ENCODE data around the gene VAMP4.
"Not testable (repeated sequence)": the region's sequence is repeated elsewhere in the genome, so short reads cannot be mapped to it uniquely, and the experiment has no call there.

VAMP4 gene

GRCh38 chr1:171727778-171728177 lies 14.1 kb downstream of the VAMP4 start:
- peaks cover 2% of the 10 kb centered on the region; the same call in 1 of the 2 replicates for H3K9me3 ChIP-seq (ENCODE audit: control insufficient read depth, insufficient read depth, low read length)
- H3K27me3 ChIP-seq (ENCODE audit: control insufficient read depth, insufficient read depth, low read length) = no peaks in the 10 kb centered on the region
- peaks cover 8% of the 10 kb centered on the region; the same call in 1 of the 2 replicates for H3K36me3 ChIP-seq (ENCODE audit: control insufficient read depth, insufficient read depth, low read length)
- H3K9ac ChIP-seq (ENCODE audit: low read depth, low read length) = no peak overlapping the region
- H3K27ac ChIP-seq (ENCODE audit: low read depth, low read length) = no peak overlapping the region
- no peaks in the 10 kb centered on the region for H3K4me1 ChIP-seq (ENCODE audit: control insufficient read depth, insufficient read depth, low read length)
- H3K4me3 ChIP-seq (ENCODE audit: low read depth, low read length) = no peak overlapping the region

GRCh38 chr1:171723180-171723579 lies 18.7 kb downstream of the VAMP4 start:
- not testable (repeated sequence) for H3K27ac ChIP-seq (ENCODE audit: low read depth, low read length); H3K9me3 ChIP-seq (ENCODE audit: control insufficient read depth, insufficient read depth, low read length); H3K4me3 ChIP-seq (ENCODE audit: low read depth, low read length); H3K27me3 ChIP-seq (ENCODE audit: control insufficient read depth, insufficient read depth, low read length); H3K36me3 ChIP-seq (ENCODE audit: control insufficient read depth, insufficient read depth, low read length); H3K9ac ChIP-seq (ENCODE audit: low read depth, low read length); H3K4me1 ChIP-seq (ENCODE audit: control insufficient read depth, insufficient read depth, low read length)

- no peak overlapping the region for H3K27ac ChIP-seq (ENCODE audit: low read depth, low read length)
- H3K27me3 ChIP-seq (ENCODE audit: control insufficient read depth, insufficient read depth, low read length) = no peaks in the 10 kb centered on the region
- no peak overlapping the region for H3K9ac ChIP-seq (ENCODE audit: low read depth, low read length)
- H3K9me3 ChIP-seq (ENCODE audit: control insufficient read depth, insufficient read depth, low read length) = peaks cover 2% of the 10 kb centered on the region; the same call in 1 of the 2 replicates
- no peaks in the 10 kb centered on the region for H3K4me1 ChIP-seq (ENCODE audit: control insufficient read depth, insufficient read depth, low read length)
- no peak overlapping the region for H3K4me3 ChIP-seq (ENCODE audit: low read depth, low read length)
- no peaks in the 10 kb centered on the region for H3K36me3 ChIP-seq (ENCODE audit: control insufficient read depth, insufficient read depth, low read length)
Observed at GRCh38 chr1:171718848-171719247, 23.0 kb downstream of the VAMP4 start.

DNA sequence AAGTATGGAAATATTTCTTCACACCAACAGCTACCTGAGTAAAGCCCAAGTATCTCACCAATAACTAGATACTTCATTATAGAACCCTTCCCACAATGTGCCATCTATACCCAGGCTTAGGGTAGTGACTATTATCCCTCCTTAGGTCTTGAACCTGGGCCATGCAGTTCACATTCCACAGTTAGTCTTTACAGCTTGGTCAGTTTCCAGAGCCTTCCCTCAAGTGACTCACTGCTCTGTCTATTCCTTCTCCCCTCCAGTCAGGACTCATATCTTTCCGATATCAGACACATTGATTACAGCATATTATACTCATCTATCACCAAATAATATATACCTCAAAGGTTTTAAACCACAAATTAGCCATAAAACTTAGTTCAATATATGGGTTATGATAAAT lies 23.6 kb downstream of the VAMP4 start:
- H3K4me3 ChIP-seq (ENCODE audit: low read depth, low read length) = no peak overlapping the region
- H3K27me3 ChIP-seq (ENCODE audit: control insufficient read depth, insufficient read depth, low read length) = no peaks in the 10 kb centered on the region
- no peak overlapping the region for H3K27ac ChIP-seq (ENCODE audit: low read depth, low read length)
- H3K4me1 ChIP-seq (ENCODE audit: control insufficient read depth, insufficient read depth, low read length) = no peaks in the 10 kb centered on the region
- H3K36me3 ChIP-seq (ENCODE audit: control insufficient read depth, insufficient read depth, low read length) = no peaks in the 10 kb centered on the region
- peaks cover 2% of the 10 kb centered on the region; the same call in 1 of the 2 replicates for H3K9me3 ChIP-seq (ENCODE audit: control insufficient read depth, insufficient read depth, low read length)
- H3K9ac ChIP-seq (ENCODE audit: low read depth, low read length) = no peak overlapping the region

- no peaks in the 10 kb centered on the region for H3K9me3 ChIP-seq (ENCODE audit: control insufficient read depth, insufficient read depth, low read length)
- no peaks in the 10 kb centered on the region for H3K36me3 ChIP-seq (ENCODE audit: control insufficient read depth, insufficient read depth, low read length)
- no peaks in the 10 kb centered on the region for H3K4me1 ChIP-seq (ENCODE audit: control insufficient read depth, insufficient read depth, low read length)
- no peak overlapping the region for H3K9ac ChIP-seq (ENCODE audit: low read depth, low read length)
- no peaks in the 10 kb centered on the region for H3K27me3 ChIP-seq (ENCODE audit: control insufficient read depth, insufficient read depth, low read length)
- H3K27ac ChIP-seq (ENCODE audit: low read depth, low read length) = no peak overlapping the region
- no peak overlapping the region for H3K4me3 ChIP-seq (ENCODE audit: low read depth, low read length)
Observed at GRCh38 chr1:171717062-171717718, 24.7 kb downstream of the VAMP4 start.

GRCh38 chr1:171716616-171717015 lies 25.2 kb downstream of the VAMP4 start:
- Histone ChIP-seq H3K27ac (ENCODE audit: low read depth, low read length) (no peak overlapping the region), H3K9me3 (ENCODE audit: control insufficient read depth, insufficient read depth, low read length) (no peaks in the 10 kb centered on the region), H3K9ac (ENCODE audit: low read depth, low read length) (no peak overlapping the region), H3K36me3 (ENCODE audit: control insufficient read depth, insufficient read depth, low read length) (no peaks in the 10 kb centered on the region), H3K4me3 (ENCODE audit: low read depth, low read length) (no peak overlapping the region), H3K27me3 (ENCODE audit: control insufficient read depth, insufficient read depth, low read length) (no peaks in the 10 kb centered on the region), H3K4me1 (ENCODE audit: control insufficient read depth, insufficient read depth, low read length) (no peaks in the 10 kb centered on the region)

DNA sequence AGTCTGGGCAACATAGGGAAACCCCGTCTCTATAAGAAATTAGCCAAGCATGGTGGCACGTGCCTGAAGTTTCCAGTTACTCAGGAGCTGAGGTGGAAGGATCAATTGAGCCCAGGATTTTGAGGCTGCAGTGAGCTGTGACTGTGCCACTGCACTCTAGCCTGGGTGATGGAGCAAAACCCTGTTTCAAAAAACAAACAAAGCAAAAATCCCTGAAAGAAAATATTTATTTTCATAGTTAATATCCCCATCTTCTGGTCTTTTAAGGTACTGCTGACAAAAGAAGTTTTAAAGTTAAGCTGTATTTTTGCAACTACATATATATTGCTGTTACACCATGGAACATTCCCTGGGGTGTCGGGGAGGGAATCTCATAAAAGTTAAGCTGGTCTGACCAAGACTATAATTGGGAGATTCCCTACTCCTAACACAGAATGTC lies 26.0 kb downstream of the VAMP4 start:
- H3K27ac ChIP-seq (ENCODE audit: low read depth, low read length) = no peak overlapping the region
- no peaks in the 10 kb centered on the region for H3K27me3 ChIP-seq (ENCODE audit: control insufficient read depth, insufficient read depth, low read length)
- H3K4me3 ChIP-seq (ENCODE audit: low read depth, low read length) = no peak overlapping the region
- H3K9ac ChIP-seq (ENCODE audit: low read depth, low read length) = no peak overlapping the region
- no peaks in the 10 kb centered on the region for H3K36me3 ChIP-seq (ENCODE audit: control insufficient read depth, insufficient read depth, low read length)
- no peaks in the 10 kb centered on the region for H3K9me3 ChIP-seq (ENCODE audit: control insufficient read depth, insufficient read depth, low read length)
- H3K4me1 ChIP-seq (ENCODE audit: control insufficient read depth, insufficient read depth, low read length) = no peaks in the 10 kb centered on the region

- Histone ChIP-seq H3K9ac (ENCODE audit: low read depth, low read length) (no peak overlapping the region), H3K4me3 (ENCODE audit: low read depth, low read length) (no peak overlapping the region), H3K9me3 (ENCODE audit: control insufficient read depth, insufficient read depth, low read length) (no peaks in the 10 kb centered on the region), H3K27ac (ENCODE audit: low read depth, low read length) (no peak overlapping the region), H3K4me1 (ENCODE audit: control insufficient read depth, insufficient read depth, low read length) (no peaks in the 10 kb centered on the region), H3K36me3 (ENCODE audit: control insufficient read depth, insufficient read depth, low read length) (no peaks in the 10 kb centered on the region; the same call in 1 of the 2 replicates), H3K27me3 (ENCODE audit: control insufficient read depth, insufficient read depth, low read length) (no peaks in the 10 kb centered on the region)
Observed at GRCh38 chr1:171712341-171712740, 29.5 kb downstream of the VAMP4 start.

DNA sequence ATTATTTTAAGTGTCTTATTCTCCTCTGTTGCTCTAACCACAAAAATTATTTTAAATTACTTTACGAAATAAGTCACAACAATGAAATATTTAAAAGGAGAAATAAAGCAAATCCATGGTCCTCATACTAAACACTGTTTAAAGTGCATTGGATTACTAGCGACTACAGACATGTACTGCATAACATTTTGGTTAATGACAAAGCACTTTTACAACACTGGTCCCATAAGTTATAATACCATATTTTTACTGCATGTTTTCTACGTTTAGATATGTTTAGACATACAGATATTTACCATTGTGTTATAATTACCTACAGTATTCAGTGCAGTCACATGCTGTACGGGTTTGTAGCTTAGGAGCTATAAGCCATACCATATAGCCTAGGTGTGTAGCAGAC lies 30.2 kb downstream of the VAMP4 start:
- Histone ChIP-seq H3K27ac (ENCODE audit: low read depth, low read length) (no peak overlapping the region), H3K4me1 (ENCODE audit: control insufficient read depth, insufficient read depth, low read length) (no peaks in the 10 kb centered on the region), H3K9ac (ENCODE audit: low read depth, low read length) (no peak overlapping the region)

DNA sequence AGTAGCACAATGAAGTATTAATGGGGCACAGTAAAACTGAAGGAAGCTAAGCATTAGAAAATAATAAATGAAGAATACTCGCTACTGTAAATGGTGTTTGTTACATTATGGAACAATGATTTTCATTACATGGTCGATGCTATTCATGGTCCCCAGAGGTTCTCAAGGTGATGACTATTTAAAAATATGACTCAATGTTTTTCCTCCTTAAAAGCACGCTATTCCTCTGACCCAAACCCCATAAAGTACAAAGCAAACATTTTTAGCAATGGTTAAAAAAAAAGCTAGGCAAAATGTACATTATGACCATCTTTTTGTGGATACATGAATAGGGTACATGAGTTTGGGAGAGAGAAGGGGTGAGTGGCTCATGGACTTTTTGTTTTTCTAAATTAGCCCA lies 34.3 kb downstream of the VAMP4 start:
- H3K4me1 ChIP-seq (ENCODE audit: control insufficient read depth, insufficient read depth, low read length) = no peaks in the 10 kb centered on the region
- no peaks in the 10 kb centered on the region; the same call in 1 of the 2 replicates for H3K36me3 ChIP-seq (ENCODE audit: control insufficient read depth, insufficient read depth, low read length)
- no peak overlapping the region for H3K4me3 ChIP-seq (ENCODE audit: low read depth, low read length)
- H3K9ac ChIP-seq (ENCODE audit: low read depth, low read length) = no peak overlapping the region
- no peak overlapping the region for H3K27ac ChIP-seq (ENCODE audit: low read depth, low read length)
- H3K9me3 ChIP-seq (ENCODE audit: control insufficient read depth, insufficient read depth, low read length) = no peaks in the 10 kb centered on the region
- H3K27me3 ChIP-seq (ENCODE audit: control insufficient read depth, insufficient read depth, low read length) = no peaks in the 10 kb centered on the region

More for the DNA sequence above, 30.2 kb downstream of the VAMP4 start:
- Histone ChIP-seq H3K27me3 (ENCODE audit: control insufficient read depth, insufficient read depth, low read length) (no peaks in the 10 kb centered on the region), H3K36me3 (ENCODE audit: control insufficient read depth, insufficient read depth, low read length) (no peaks in the 10 kb centered on the region; the same call in 1 of the 2 replicates), H3K9me3 (ENCODE audit: control insufficient read depth, insufficient read depth, low read length) (no peaks in the 10 kb centered on the region), H3K4me3 (ENCODE audit: low read depth, low read length) (no peak overlapping the region)

GRCh38 chr1:171702598-171702997 lies 39.3 kb downstream of the VAMP4 start:
- 0 out of 2 replicates have a peak, but pooled peaks cover 6% of the 10 kb centered on the region for H3K4me1 ChIP-seq (ENCODE audit: control insufficient read depth, insufficient read depth, low read length)
- no peak overlapping the region for H3K9ac ChIP-seq (ENCODE audit: low read depth, low read length)
- H3K4me3 ChIP-seq (ENCODE audit: low read depth, low read length) = no peak overlapping the region
- no peak overlapping the region for H3K27ac ChIP-seq (ENCODE audit: low read depth, low read length)
- no peaks in the 10 kb centered on the region; the same call in 1 of the 2 replicates for H3K36me3 ChIP-seq (ENCODE audit: control insufficient read depth, insufficient read depth, low read length)
- H3K9me3 ChIP-seq (ENCODE audit: control insufficient read depth, insufficient read depth, low read length) = no peaks in the 10 kb centered on the region
- H3K27me3 ChIP-seq (ENCODE audit: control insufficient read depth, insufficient read depth, low read length) = no peaks in the 10 kb centered on the region

Measured in HUES48 (cell line).